ENCODE data around the gene PIK3C2G.

Gene PIK3C2G

GRCh38 chr12:18578191-18578590 lies 316.9 kb downstream of the PIK3C2G start:
- no peak for DNase-seq

- DNase-seq = no peak
These were observed 319.0 kb downstream of the PIK3C2G start for GRCh38 chr12:18580291-18580690.

GRCh38 chr12:18580706-18581105 lies 319.4 kb downstream of the PIK3C2G start:
- DNase-seq = no peak

GRCh38 chr12:18581232-18581962 lies 320.1 kb downstream of the PIK3C2G start:
- no peak for DNase-seq

GRCh38 chr12:18583655-18584054 lies 322.3 kb downstream of the PIK3C2G start:
- DNase-seq = no peak

GRCh38 chr12:18586581-18586980 lies 325.3 kb downstream of the PIK3C2G start:
- DNase-seq = no peak

GRCh38 chr12:18589316-18589715 lies 328.0 kb downstream of the PIK3C2G start:
- DNase-seq = no peak

GRCh38 chr12:18591473-18591872 lies 330.2 kb downstream of the PIK3C2G start:
- DNase-seq = no peak

- no peak for DNase-seq
These were observed 334.1 kb downstream of the PIK3C2G start for GRCh38 chr12:18595412-18595811.

GRCh38 chr12:18601962-18602361 lies 340.6 kb downstream of the PIK3C2G start:
- no peak for DNase-seq

- DNase-seq = no peak
These were observed 351.7 kb downstream of the PIK3C2G start for GRCh38 chr12:18612971-18613370.

GRCh38 chr12:18620986-18621385 lies 359.7 kb downstream of the PIK3C2G start:
- DNase-seq = no peak

GRCh38 chr12:18629445-18629844 lies 368.1 kb downstream of the PIK3C2G start:
- DNase-seq = no peak

GRCh38 chr12:18629916-18630315 lies 368.6 kb downstream of the PIK3C2G start:
- DNase-seq = no peak

- no peak for DNase-seq
These were observed 370.0 kb downstream of the PIK3C2G start for GRCh38 chr12:18631339-18631738.

GRCh38 chr12:18632848-18633247 lies 371.5 kb downstream of the PIK3C2G start:
- no peak for DNase-seq

GRCh38 chr12:18634382-18634781 lies 373.1 kb downstream of the PIK3C2G start:
- DNase-seq = no peak

GRCh38 chr12:18640321-18640955 lies 379.1 kb downstream of the PIK3C2G start:
- no peak for DNase-seq

GRCh38 chr12:18643681-18644080 lies 382.4 kb downstream of the PIK3C2G start:
- DNase-seq = no peak

GRCh38 chr12:18644564-18644963 lies 383.2 kb downstream of the PIK3C2G start:
- no peak for DNase-seq

- no peak for DNase-seq
These were observed 385.1 kb downstream of the PIK3C2G start for GRCh38 chr12:18646286-18646890.

GRCh38 chr12:18651525-18651924 lies 390.2 kb downstream of the PIK3C2G start:
- no peak for DNase-seq

- DNase-seq = no peak
These were observed 391.3 kb downstream of the PIK3C2G start for GRCh38 chr12:18652596-18652995.

- DNase-seq = no peak
These were observed 392.1 kb downstream of the PIK3C2G start for GRCh38 chr12:18653465-18653864.

Measured in inflammatory macrophage (primary cell).